Superior temporal gyrus (tissue), 1 donor: ENCODE measurements around the gene MTARC2.
A peak's percentile ranks its signal among the peaks of the same experiment; 100 is the strongest.

ENCODE experiments used
- DNase-seq: peaks from one replicate; pipeline ENCODE4 v3.0.0-alpha.2; 2016; ENCODE audit errors: extremely low spot score

The MTARC2 gene

GRCh38 chr1:220768126-220768601 lies 20.0 kb downstream of the MTARC2 start:
- DNase-seq = no peak

- DNase-seq = no peak
These were observed 21.1 kb downstream of the MTARC2 start for GRCh38 chr1:220769205-220769604.

- DNase-seq = no peak
These were observed 22.3 kb downstream of the MTARC2 start for GRCh38 chr1:220770245-220770913.

DNA sequence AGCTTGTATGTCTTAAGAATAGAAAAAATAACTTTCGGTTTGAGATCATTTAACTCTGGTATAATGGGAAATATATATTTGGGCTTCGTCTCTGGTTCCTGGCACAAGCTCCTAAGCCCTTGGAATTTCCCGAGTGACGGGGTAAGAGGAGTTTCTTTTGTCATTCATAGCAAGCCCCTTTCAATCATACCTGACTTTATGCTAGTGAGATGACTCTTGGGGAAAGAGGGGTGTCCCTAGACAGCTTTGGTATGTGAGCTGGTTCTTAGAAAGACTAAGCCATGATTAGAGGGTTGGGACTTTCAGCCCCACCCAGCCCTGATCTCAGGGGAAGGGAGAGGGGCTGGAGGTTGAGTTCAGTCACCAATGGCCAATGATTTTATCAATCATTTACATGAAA lies 24.7 kb downstream of the MTARC2 start:
- DNase-seq = no peak

- DNase-seq = peak; percentile 71
These were observed 27.2 kb downstream of the MTARC2 start for GRCh38 chr1:220775240-220775853.

DNA sequence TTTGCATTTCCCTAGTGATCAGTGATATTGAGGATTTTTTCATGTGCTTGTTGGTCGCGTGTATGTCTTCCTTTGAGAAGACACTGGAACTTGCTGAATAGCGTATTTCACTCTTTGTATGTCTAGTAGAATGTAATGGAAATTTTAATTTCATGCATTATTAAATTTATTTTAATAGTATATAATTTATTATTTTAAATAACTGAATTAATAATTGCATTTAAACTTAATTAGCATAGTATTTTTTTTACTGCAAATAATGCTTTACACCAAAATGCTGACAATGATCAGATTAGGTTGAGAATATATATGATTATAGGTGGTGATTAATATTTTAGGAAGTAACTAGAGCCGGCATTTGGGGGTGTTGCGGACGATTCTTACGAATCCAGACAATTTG lies 28.1 kb downstream of the MTARC2 start:
- DNase-seq = no peak

DNA sequence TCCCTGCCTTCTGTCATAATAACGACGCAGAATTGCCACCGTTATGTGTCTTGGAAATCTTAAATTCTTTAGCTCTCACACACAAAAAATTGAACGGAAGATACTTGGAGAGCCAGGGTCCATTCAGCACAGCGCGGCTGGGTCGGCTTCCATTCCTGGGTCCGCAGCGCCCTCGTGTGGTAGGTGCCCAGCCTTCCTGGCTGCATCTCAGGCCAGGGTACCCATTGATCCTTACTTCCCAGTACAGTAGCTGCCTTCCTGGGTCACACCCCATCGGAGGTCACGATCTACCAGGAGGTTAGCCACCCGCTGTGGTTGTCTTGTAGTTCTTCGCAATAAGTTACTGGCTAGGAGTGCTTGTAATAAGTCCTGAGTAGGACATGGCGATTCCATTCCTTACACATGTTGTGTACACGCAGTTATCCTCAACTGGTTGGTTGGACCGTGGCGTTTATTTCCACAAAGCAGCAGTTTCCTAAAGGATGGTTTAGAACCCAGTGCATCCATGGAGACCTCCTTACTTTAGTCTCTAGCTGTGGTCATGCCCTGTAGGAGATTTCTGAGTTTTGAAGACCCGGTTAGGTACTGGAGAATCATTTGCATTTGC lies 28.7 kb downstream of the MTARC2 start:
- peak; percentile 90 for DNase-seq

DNA sequence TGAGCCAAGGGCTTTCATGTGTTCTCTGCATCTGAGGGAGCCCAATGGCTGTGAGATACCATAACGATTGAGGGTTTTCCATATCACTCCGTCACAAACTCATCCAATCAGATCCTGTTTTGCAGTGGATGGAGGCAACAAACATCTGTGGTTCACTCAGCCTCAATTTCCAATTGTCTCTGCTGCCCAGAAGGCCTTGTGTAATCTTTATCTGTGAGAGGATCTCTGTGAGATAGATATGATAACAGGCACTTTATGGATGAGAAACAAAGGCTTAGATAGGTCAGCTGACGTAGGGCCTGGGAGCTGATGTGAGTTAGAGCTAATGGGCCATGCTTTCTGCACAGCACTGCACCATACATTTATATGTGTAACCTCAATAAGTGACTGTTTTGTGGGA lies 35.3 kb downstream of the MTARC2 start:
- no peak for DNase-seq

DNA sequence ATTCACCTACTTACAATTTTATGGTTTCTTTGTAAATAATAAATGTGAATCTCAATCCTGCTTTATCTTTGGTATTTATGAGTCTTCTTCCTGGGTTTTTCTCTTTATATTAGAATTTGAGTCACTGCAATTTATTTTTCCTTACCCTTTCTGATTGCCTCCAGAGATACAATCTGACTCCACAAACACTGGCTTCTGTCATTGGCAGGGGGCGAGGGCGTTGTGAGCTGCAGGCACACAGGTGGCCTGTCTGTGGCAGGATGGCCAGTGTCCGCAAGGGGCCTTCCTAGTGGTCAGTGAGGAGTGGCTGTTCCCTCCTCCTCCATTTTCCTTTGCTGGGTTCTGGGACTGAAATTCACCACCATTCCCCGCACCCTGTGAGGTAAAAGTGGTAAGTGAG lies 36.6 kb downstream of the MTARC2 start:
- DNase-seq = no peak

GRCh38 chr1:220785166-220786056 lies 37.3 kb downstream of the MTARC2 start:
- no peak for DNase-seq

DNA sequence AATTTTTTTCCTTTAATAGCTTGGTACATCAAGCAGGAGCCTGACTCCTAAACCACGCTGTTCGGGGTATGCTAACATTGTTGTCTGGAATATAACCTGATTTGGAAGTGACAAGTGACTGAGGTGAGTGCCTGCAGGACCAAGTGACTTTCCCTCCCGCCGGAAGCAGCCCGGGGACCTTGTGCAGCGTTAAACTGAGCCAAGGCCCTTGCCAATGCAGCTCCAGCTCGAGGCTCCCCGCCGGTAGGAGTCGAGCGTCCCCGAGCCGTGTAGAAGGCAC lies 37.9 kb downstream of the MTARC2 start:
- DNase-seq = no peak

- no peak for DNase-seq
These were observed 38.4 kb downstream of the MTARC2 start, which contains the start of gene MTARC1 for GRCh38 chr1:220786337-220787068. Gene MTARC1, plus strand, starts transcription at chr1:220786913. Its CDS starts 32 bp downstream, at chr1:220786945.

DNA sequence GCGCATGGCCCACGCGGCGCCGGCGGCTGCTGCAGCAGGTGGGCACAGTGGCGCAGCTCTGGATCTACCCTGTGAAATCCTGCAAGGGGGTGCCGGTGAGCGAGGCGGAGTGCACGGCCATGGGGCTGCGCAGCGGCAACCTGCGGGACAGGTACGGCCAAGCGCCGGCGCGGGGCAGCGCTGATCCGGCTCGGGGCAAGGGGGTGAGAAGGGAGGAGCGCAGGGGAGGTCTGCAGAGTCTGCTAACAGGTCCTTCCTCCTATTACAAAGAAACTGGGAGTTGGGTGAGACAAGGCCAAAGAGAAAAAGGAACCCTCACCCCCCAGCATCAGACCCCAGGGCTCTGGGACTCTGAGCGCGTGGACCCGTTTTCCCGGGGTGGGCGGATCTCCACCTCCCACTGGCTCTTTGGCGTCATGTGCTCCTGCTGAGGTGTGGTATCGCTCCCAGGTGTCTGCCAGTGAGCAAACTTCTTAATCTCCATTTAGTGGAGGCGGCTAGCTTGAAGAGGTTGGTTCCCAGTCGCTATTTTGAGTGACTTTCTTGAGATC lies 39.0 kb downstream of the MTARC2 start:
- DNase-seq = no peak

- no peak for DNase-seq
These were observed 40.8 kb downstream of the MTARC2 start for GRCh38 chr1:220788900-220789299.

GRCh38 chr1:220789532-220790147 lies 41.5 kb downstream of the MTARC2 start:
- DNase-seq = no peak

DNA sequence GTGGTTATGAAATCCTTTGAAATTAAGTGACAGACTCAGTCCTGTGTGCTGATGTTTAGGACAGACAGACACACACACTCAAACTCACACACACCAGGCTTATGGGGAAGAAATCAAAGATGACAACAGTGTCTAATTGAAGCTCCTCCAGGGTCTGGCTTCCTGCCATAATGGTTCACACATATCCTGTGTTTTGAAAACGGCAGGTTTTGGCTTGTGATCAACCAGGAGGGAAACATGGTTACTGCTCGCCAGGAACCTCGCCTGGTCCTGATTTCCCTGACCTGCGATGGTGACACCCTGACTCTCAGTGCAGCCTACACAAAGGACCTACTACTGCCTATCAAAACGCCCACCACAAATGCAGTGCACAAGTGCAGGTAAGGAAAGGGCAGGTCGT lies 43.2 kb downstream of the MTARC2 start:
- DNase-seq = no peak

GRCh38 chr1:220791956-220792355 lies 43.8 kb downstream of the MTARC2 start:
- no peak for DNase-seq

GRCh38 chr1:220796530-220796929 lies 48.4 kb downstream of the MTARC2 start:
- DNase-seq = no peak

DNA sequence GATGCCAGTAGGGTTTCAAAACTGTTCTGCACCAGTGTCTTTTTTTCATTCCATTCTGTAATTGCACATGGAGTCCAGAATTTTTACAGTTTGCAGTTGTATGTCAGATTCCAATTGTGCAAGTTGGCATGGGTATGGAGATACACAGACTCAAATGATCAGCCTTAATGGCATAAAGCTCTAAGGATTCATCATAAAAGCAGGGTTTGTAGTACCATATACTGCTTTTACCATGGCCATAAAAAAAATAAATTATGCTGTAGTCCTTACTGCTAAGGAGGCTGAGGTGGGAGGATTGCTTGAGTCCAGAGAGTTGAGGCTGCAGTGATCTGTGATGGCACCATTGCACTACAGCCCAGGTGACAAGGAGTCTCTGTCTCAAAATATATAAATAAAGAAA lies 48.9 kb downstream of the MTARC2 start:
- no peak for DNase-seq

DNA sequence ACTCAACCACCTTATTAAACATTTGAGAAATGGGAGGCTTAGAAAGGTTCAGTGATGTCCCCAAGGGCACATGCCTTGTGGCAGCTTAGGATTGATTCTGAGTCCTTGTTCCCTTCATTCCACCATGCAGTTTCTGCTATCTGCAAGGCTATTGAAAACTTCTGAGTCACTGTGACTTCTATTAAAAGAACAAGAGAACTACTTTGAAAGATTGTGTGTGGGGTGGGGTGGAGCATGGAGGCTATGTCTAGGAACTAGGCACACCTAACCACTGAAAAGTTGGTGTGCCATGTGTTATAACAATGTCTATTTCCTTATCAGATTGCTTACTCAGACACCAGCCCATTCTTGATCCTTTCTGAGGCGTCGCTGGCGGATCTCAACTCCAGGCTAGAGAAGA lies 49.4 kb downstream of the MTARC2 start:
- DNase-seq = no peak

DNA sequence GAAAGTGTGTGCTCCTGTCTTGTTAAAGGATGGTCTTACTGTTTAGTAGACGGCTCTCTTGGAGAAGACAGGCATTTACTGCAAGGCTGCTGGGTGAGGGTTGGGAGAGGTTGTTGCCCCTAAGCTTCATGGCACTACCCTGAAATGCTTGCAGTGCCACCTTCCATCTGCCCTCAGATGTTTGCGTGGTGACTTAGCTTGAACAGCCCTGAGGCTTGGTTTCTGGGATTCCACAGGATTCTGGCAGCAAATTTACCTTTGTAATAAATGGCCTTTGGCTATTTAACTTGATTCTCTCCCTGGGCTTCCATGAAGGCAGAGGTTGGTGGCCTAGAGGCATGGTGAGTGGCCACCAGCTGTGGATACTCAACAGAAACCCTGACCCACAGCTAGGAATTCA lies 50.2 kb downstream of the MTARC2 start:
- no peak for DNase-seq
